Activated naive CD4-positive, alpha-beta T cell treated with anti-CD3 and anti-CD28 coated beads for 36 hours (primary cell): ENCODE data around the gene MALRD1. TPM values are rescaled to one million over a fixed set of nuclear protein-coding genes. Genes with fewer than 3 reads are reported as not detected.

Experiments
- CTCF ChIA-PET: fragments of 350-600 bp; sonication (Branson Sonifier 250); formaldehyde crosslinking; loops from one replicate; lab custom pipeline; 2021; ENCODE audit warnings: antibody characterized with exemption; lab: Charles Lee
- DNase-seq: peaks from one replicate; pipeline ENCODE4 v3.0.0-alpha.2; 2020
- H3K27ac Mint-ChIP-seq: one replicate; pipeline ENCODE4 v1.8.0; 2021; ENCODE audit warnings: mild to moderate bottlenecking, mixed read lengths
- H3K27me3 Mint-ChIP-seq: one replicate; pipeline ENCODE4 v1.8.0; 2021; ENCODE audit warnings: low read depth, mixed read lengths
- H3K36me3 Mint-ChIP-seq: one replicate; pipeline ENCODE4 v1.8.0; 2021; ENCODE audit warnings: low read depth, mixed read lengths
- H3K4me1 Mint-ChIP-seq: one replicate; pipeline ENCODE4 v1.8.0; 2021; ENCODE audit warnings: low read depth, mixed read lengths
- H3K4me3 Mint-ChIP-seq: one replicate; pipeline ENCODE4 v1.8.0; 2021; ENCODE audit warnings: mild to moderate bottlenecking, moderate library complexity, mixed read lengths
- H3K9me3 Mint-ChIP-seq: one replicate; pipeline ENCODE4 v1.8.0; 2021; ENCODE audit warnings: mixed read lengths
- intact Hi-C: fragments of 100-400 bp; cut with micrococcal nuclease; formaldehyde crosslinking; loops from one replicate; pipeline ENCODE4 v1.15.1; 2023
- total RNA-seq, 2 experiments: library from RNA; stranded (reverse); gene quantifications; one replicate each; pipeline ENCODE4 v1.2.3, GENCODE V29; 2021

MALRD1 gene
- total RNA-seq, 2 experiments from 2014 or later = not detected

- CTCF ChIA-PET = no interaction called here
- Mint-ChIP-seq H3K27me3 (no peaks in the 10 kb centered on the region), H3K9me3 (peaks cover 7% of the 10 kb centered on the region), H3K27ac (no peak overlapping the region), H3K36me3 (no peaks in the 10 kb centered on the region), H3K4me1 (no peaks in the 10 kb centered on the region), H3K4me3 (no peak overlapping the region)
- DNase-seq = no peak
- intact Hi-C loops = no loop called here
Measured at GRCh38 chr10:19256331-19256730, 207.7 kb downstream of the MALRD1 start.

- Mint-ChIP-seq H3K4me1 (no peaks in the 10 kb centered on the region), H3K4me3 (no peak overlapping the region), H3K9me3 (peaks cover 2% of the 10 kb centered on the region), H3K27me3 (no peaks in the 10 kb centered on the region), H3K27ac (no peak overlapping the region), H3K36me3 (no peaks in the 10 kb centered on the region)
- intact Hi-C loops = no loop called here
- DNase-seq = no peak
- CTCF ChIA-PET = interaction anchor here (0.5 kb wide), 1 partner anchor 458 kb away, joined by 5 read pairs; no protein-coding TSS in a partner anchor
Measured at GRCh38 chr10:19263262-19263661, 214.7 kb downstream of the MALRD1 start.

- Mint-ChIP-seq H3K4me3 (no peak overlapping the region), H3K27me3 (no peaks in the 10 kb centered on the region), H3K27ac (no peak overlapping the region), H3K36me3 (no peaks in the 10 kb centered on the region), H3K9me3 (no peaks in the 10 kb centered on the region), H3K4me1 (no peaks in the 10 kb centered on the region)
- intact Hi-C loops = no loop called here
- no peak for DNase-seq
- CTCF ChIA-PET = no interaction called here
Measured at GRCh38 chr10:19283285-19283684, 234.7 kb downstream of the MALRD1 start.

- H3K27me3 Mint-ChIP-seq = no peaks in the 10 kb centered on the region
- no peaks in the 10 kb centered on the region for H3K9me3 Mint-ChIP-seq
- intact Hi-C loops = no loop called here
- DNase-seq = no peak
- H3K36me3 Mint-ChIP-seq = no peaks in the 10 kb centered on the region
- CTCF ChIA-PET = no interaction called here
- H3K27ac Mint-ChIP-seq = no peak overlapping the region
- H3K4me3 Mint-ChIP-seq = no peak overlapping the region
- H3K4me1 Mint-ChIP-seq = no peaks in the 10 kb centered on the region
Measured at GRCh38 chr10:19283786-19284185, 235.2 kb downstream of the MALRD1 start.

GRCh38 chr10:19290770-19291169 lies 242.2 kb downstream of the MALRD1 start:
- no peaks in the 10 kb centered on the region for H3K27me3 Mint-ChIP-seq
- DNase-seq = no peak
- no peak overlapping the region for H3K27ac Mint-ChIP-seq
- H3K9me3 Mint-ChIP-seq = peaks cover 2% of the 10 kb centered on the region
- CTCF ChIA-PET = no interaction called here
- no peak overlapping the region for H3K4me3 Mint-ChIP-seq
- H3K4me1 Mint-ChIP-seq = no peaks in the 10 kb centered on the region
- H3K36me3 Mint-ChIP-seq = no peaks in the 10 kb centered on the region
- intact Hi-C loops = no loop called here

- Mint-ChIP-seq H3K27ac (no peak overlapping the region), H3K36me3 (no peaks in the 10 kb centered on the region), H3K4me1 (no peaks in the 10 kb centered on the region), H3K4me3 (no peak overlapping the region), H3K9me3 (peaks cover 2% of the 10 kb centered on the region), H3K27me3 (no peaks in the 10 kb centered on the region)
- intact Hi-C loops = no loop called here
- CTCF ChIA-PET = no interaction called here
- DNase-seq = no peak
Measured at GRCh38 chr10:19294233-19294632, 245.6 kb downstream of the MALRD1 start.

- CTCF ChIA-PET = interaction anchor here (0.6 kb wide), 1 partner anchor 346 kb away, joined by 6 read pairs; no protein-coding TSS in a partner anchor
- intact Hi-C loops = no loop called here
- no peak for DNase-seq
- Mint-ChIP-seq H3K36me3 (no peaks in the 10 kb centered on the region), H3K4me3 (no peak overlapping the region), H3K9me3 (peaks cover 7% of the 10 kb centered on the region), H3K27ac (no peak overlapping the region), H3K27me3 (no peaks in the 10 kb centered on the region), H3K4me1 (no peaks in the 10 kb centered on the region)
Measured at GRCh38 chr10:19299645-19300044, 251.0 kb downstream of the MALRD1 start.

GRCh38 chr10:19302117-19302516 lies 253.5 kb downstream of the MALRD1 start:
- Mint-ChIP-seq H3K27me3 (no peaks in the 10 kb centered on the region), H3K36me3 (no peaks in the 10 kb centered on the region), H3K9me3 (peaks cover 7% of the 10 kb centered on the region), H3K4me1 (no peaks in the 10 kb centered on the region), H3K27ac (no peak overlapping the region), H3K4me3 (no peak overlapping the region)
- intact Hi-C loops = no loop called here
- DNase-seq = no peak
- CTCF ChIA-PET = no interaction called here

GRCh38 chr10:19310066-19310465 lies 261.5 kb downstream of the MALRD1 start:
- no peak for DNase-seq
- H3K27me3 Mint-ChIP-seq = no peaks in the 10 kb centered on the region
- intact Hi-C loops = no loop called here
- H3K9me3 Mint-ChIP-seq = no peaks in the 10 kb centered on the region
- CTCF ChIA-PET = no interaction called here
- H3K4me3 Mint-ChIP-seq = no peak overlapping the region
- no peaks in the 10 kb centered on the region for H3K36me3 Mint-ChIP-seq
- no peaks in the 10 kb centered on the region for H3K4me1 Mint-ChIP-seq
- H3K27ac Mint-ChIP-seq = no peak overlapping the region

GRCh38 chr10:19316204-19316870 lies 267.7 kb downstream of the MALRD1 start:
- Mint-ChIP-seq H3K27ac (no peak overlapping the region), H3K4me1 (no peaks in the 10 kb centered on the region), H3K27me3 (no peaks in the 10 kb centered on the region), H3K36me3 (no peaks in the 10 kb centered on the region), H3K4me3 (no peak overlapping the region), H3K9me3 (peaks cover 6% of the 10 kb centered on the region)
- intact Hi-C loops = no loop called here
- DNase-seq = no peak
- CTCF ChIA-PET = no interaction called here

- H3K9me3 Mint-ChIP-seq = peaks cover 6% of the 10 kb centered on the region
- H3K4me3 Mint-ChIP-seq = no peak overlapping the region
- intact Hi-C loops = no loop called here
- CTCF ChIA-PET = no interaction called here
- no peak for DNase-seq
- H3K27me3 Mint-ChIP-seq = no peaks in the 10 kb centered on the region
- no peaks in the 10 kb centered on the region for H3K4me1 Mint-ChIP-seq
- no peaks in the 10 kb centered on the region for H3K36me3 Mint-ChIP-seq
- H3K27ac Mint-ChIP-seq = no peak overlapping the region
Measured at GRCh38 chr10:19317952-19318351, 269.4 kb downstream of the MALRD1 start.

- Mint-ChIP-seq H3K27ac (no peak overlapping the region), H3K27me3 (no peaks in the 10 kb centered on the region), H3K4me1 (no peaks in the 10 kb centered on the region), H3K9me3 (peaks cover 3% of the 10 kb centered on the region), H3K4me3 (no peak overlapping the region), H3K36me3 (no peaks in the 10 kb centered on the region)
- DNase-seq = no peak
- CTCF ChIA-PET = no interaction called here
- intact Hi-C loops = no loop called here
Measured at GRCh38 chr10:19325581-19325980, 277.0 kb downstream of the MALRD1 start.

- no peak overlapping the region for H3K27ac Mint-ChIP-seq
- peaks cover 2% of the 10 kb centered on the region for H3K9me3 Mint-ChIP-seq
- no peaks in the 10 kb centered on the region for H3K4me1 Mint-ChIP-seq
Measured at GRCh38 chr10:19328582-19328981, 280.0 kb downstream of the MALRD1 start.

More at GRCh38 chr10:19328582-19328981, 280.0 kb downstream of the MALRD1 start:
- Mint-ChIP-seq H3K27me3 (no peaks in the 10 kb centered on the region), H3K4me3 (no peak overlapping the region), H3K36me3 (no peaks in the 10 kb centered on the region)
- DNase-seq = no peak
- CTCF ChIA-PET = no interaction called here
- intact Hi-C loops = no loop called here
